ENCODE measurements around the gene SLC38A8.

Gene SLC38A8

DNA sequence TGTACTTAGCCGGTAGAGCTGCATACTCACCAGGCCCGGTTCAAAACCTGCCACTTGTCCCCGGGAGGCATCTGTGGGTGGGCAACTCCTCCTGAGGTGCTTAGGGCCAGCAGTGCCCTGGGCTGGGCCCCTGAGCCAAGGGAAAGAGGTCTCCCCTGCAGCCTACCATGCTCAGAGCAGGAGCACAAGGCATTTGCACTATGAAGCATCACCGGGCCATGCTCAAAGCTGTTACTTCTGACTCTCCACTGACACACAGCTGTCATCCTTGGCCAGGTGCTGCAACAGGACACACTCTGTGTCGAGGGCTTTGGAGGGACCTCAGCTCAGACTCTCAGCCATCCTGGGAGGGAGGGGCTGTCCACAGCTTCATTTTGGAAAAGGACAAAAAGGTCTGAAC, 37.2 kb downstream of the SLC38A8 start:
- no peak for TF ChIP-seq TCF12 (IDR thresholded peaks at IDR 0.05; ENCODE audit: low read depth)
- no peak for TF ChIP-seq EGR1 (IDR thresholded peaks at IDR 0.05)
- no peak for TF ChIP-seq EP300 (IDR thresholded peaks at IDR 0.05; ENCODE audit: borderline replicate concordance)
- TF ChIP-seq, protein P1, sequence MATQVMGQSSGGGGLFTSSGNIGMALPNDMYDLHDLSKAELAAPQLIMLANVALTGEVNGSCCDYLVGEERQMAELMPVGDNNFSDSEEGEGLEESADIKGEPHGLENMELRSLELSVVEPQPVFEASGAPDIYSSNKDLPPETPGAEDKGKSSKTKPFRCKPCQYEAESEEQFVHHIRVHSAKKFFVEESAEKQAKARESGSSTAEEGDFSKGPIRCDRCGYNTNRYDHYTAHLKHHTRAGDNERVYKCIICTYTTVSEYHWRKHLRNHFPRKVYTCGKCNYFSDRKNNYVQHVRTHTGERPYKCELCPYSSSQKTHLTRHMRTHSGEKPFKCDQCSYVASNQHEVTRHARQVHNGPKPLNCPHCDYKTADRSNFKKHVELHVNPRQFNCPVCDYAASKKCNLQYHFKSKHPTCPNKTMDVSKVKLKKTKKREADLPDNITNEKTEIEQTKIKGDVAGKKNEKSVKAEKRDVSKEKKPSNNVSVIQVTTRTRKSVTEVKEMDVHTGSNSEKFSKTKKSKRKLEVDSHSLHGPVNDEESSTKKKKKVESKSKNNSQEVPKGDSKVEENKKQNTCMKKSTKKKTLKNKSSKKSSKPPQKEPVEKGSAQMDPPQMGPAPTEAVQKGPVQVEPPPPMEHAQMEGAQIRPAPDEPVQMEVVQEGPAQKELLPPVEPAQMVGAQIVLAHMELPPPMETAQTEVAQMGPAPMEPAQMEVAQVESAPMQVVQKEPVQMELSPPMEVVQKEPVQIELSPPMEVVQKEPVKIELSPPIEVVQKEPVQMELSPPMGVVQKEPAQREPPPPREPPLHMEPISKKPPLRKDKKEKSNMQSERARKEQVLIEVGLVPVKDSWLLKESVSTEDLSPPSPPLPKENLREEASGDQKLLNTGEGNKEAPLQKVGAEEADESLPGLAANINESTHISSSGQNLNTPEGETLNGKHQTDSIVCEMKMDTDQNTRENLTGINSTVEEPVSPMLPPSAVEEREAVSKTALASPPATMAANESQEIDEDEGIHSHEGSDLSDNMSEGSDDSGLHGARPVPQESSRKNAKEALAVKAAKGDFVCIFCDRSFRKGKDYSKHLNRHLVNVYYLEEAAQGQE (IDR thresholded peaks at IDR 0.05; ENCODE audit: low read depth), result no peak
- no peak for TF ChIP-seq RAD21 (IDR thresholded peaks at IDR 0.05; ENCODE audit: low read depth)
- TF ChIP-seq, protein P2, sequence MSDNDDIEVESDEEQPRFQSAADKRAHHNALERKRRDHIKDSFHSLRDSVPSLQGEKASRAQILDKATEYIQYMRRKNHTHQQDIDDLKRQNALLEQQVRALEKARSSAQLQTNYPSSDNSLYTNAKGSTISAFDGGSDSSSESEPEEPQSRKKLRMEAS (IDR thresholded peaks at IDR 0.05), result no peak
- no peak for TF ChIP-seq NFIC (IDR thresholded peaks at IDR 0.05)
- no peak for TF ChIP-seq FOXM1 (IDR thresholded peaks at IDR 0.05; ENCODE audit: borderline replicate concordance, low read depth)
- no peak for TF ChIP-seq YY1 (IDR thresholded peaks at IDR 0.05; ENCODE audit: low read depth)
- no peak for TF ChIP-seq TEAD4 (IDR thresholded peaks at IDR 0.05)
- no peak for TF ChIP-seq ZBTB7A (IDR thresholded peaks at IDR 0.05; ENCODE audit: low read depth)
- no peak for TF ChIP-seq CREB1 (IDR thresholded peaks at IDR 0.05; ENCODE audit: low read depth)
- TF ChIP-seq CEBPB (IDR thresholded peaks at IDR 0.05), result no peak
- TF ChIP-seq TAF1 (IDR thresholded peaks at IDR 0.05; ENCODE audit: low read depth), result no peak
- TF ChIP-seq, protein P3, sequence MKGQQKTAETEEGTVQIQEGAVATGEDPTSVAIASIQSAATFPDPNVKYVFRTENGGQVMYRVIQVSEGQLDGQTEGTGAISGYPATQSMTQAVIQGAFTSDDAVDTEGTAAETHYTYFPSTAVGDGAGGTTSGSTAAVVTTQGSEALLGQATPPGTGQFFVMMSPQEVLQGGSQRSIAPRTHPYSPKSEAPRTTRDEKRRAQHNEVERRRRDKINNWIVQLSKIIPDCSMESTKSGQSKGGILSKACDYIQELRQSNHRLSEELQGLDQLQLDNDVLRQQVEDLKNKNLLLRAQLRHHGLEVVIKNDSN (IDR thresholded peaks at IDR 0.05), result no peak

DNA sequence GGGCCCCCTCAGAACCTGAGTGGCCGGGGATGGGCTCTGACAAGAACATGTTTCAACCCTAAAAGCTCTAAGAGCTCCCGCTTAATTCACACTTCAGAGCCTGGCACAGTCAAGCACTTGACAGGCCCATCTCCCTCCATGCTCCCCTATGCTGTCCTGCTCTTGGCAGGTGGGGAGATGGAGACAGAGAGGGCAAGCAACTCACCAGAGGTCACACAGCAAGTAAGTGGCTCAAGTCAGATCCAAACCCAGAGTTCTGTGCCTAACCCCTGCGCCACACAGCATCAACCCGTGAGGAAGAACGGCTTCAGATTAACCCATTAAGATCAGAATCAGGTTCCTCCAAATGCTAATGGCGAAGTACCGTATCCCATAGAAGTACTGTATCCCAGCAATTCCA, 38.2 kb downstream of the SLC38A8 start:
- TF ChIP-seq ZBTB7A (IDR thresholded peaks at IDR 0.05; ENCODE audit: low read depth) (no peak), YY1 (IDR thresholded peaks at IDR 0.05; ENCODE audit: low read depth) (no peak), FOXM1 (IDR thresholded peaks at IDR 0.05; ENCODE audit: borderline replicate concordance, low read depth) (no peak), RAD21 (IDR thresholded peaks at IDR 0.05; ENCODE audit: low read depth) (no peak), NFIC (IDR thresholded peaks at IDR 0.05) (no peak), TAF1 (IDR thresholded peaks at IDR 0.05; ENCODE audit: low read depth) (no peak), EGR1 (IDR thresholded peaks at IDR 0.05) (no peak), CREB1 (IDR thresholded peaks at IDR 0.05; ENCODE audit: low read depth) (no peak)
- TF ChIP-seq, protein P2 (IDR thresholded peaks at IDR 0.05), result no peak
- TF ChIP-seq, protein P1 (IDR thresholded peaks at IDR 0.05; ENCODE audit: low read depth), result no peak

DNA sequence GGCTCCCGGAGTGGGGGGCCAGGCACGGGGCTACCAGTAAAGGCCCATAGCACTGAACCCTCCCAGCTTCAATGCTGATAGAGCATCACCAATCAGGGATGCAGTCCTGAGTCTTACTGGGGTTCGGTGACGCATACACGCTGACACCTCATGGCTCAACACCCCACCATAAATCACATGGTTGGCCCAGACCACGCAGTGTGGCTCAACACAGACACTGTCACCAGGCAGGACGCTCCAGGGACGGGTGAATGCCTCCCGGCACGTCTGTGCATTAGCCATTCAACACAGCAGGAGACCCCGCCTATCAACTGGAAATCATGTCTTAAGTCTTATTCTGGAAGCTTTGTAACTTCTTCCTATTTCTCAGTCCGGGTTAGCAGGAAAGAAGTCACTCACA, 39.6 kb downstream of the SLC38A8 start:
- TF ChIP-seq TCF12 (IDR thresholded peaks at IDR 0.05; ENCODE audit: low read depth), result no peak

DNA sequence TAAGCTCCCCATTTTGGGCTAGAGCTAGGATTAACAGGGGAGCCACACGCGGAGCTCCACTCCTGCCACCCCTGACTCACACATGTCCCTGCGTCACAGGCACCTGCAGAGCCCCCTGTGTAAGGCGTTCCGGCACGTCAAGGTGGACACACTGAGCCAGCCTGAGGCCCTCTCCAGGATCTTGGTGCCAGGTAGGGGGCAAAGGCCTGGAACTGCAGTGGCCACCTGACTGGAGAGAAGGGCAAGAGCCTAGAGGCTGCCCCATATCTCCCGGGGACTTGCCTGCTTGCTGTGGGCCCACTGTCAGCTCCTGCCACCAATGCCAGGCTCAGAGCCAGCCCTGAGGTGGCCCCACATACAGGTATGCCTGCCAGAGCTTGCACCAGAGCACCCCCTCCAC, 40.9 kb downstream of the SLC38A8 start:
- TF ChIP-seq CEBPB (IDR thresholded peaks at IDR 0.05), result no peak
- TF ChIP-seq TAF1 (IDR thresholded peaks at IDR 0.05; ENCODE audit: low read depth), result no peak
- no peak for TF ChIP-seq TEAD4 (IDR thresholded peaks at IDR 0.05)
- no peak for TF ChIP-seq NFIC (IDR thresholded peaks at IDR 0.05)
- TF ChIP-seq EP300 (IDR thresholded peaks at IDR 0.05; ENCODE audit: borderline replicate concordance), result no peak
- TF ChIP-seq CREB1 (IDR thresholded peaks at IDR 0.05; ENCODE audit: low read depth), result no peak
- TF ChIP-seq TCF12 (IDR thresholded peaks at IDR 0.05; ENCODE audit: low read depth), result no peak
- TF ChIP-seq YY1 (IDR thresholded peaks at IDR 0.05; ENCODE audit: low read depth), result no peak
- TF ChIP-seq, protein P1 (IDR thresholded peaks at IDR 0.05; ENCODE audit: low read depth), result no peak
- TF ChIP-seq FOXM1 (IDR thresholded peaks at IDR 0.05; ENCODE audit: borderline replicate concordance, low read depth), result no peak
- TF ChIP-seq EGR1 (IDR thresholded peaks at IDR 0.05), result no peak
- TF ChIP-seq RAD21 (IDR thresholded peaks at IDR 0.05; ENCODE audit: low read depth), result no peak

DNA sequence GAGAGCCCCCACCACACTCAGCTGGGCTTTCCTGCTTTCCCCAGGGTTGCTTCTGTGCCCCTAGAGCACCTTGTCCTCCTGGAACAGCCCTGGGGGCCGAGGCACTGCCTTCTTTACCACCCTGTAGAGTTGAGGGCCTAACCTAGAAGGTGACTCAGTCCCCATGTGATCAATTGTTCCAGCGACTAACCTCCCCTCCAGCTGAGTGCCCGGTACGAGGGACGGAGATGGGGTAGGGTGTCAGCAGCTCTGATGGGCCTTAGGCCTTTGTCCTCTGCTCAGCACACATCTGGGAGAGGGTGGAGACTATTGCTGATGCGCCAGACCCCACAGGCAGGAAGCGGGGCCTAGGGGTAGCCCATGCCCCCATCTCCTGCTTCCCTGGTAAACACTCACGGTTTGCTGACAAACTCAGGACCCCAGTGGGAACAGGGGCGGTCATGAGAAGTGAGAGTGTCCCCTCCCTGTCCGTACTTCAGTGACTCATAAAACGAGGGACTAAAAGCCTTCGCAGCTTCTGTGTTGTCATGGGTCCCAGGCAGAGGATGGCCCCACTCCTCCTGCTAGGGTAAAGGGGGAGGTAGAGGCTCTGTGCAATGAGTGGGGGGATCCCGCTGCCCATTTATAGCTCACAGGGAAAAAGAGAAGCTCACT, 41.5 kb downstream of the SLC38A8 start:
- TF ChIP-seq RAD21 (IDR thresholded peaks at IDR 0.05; ENCODE audit: low read depth) (no peak), TEAD4 (IDR thresholded peaks at IDR 0.05) (no peak), EGR1 (IDR thresholded peaks at IDR 0.05) (no peak), TAF1 (IDR thresholded peaks at IDR 0.05; ENCODE audit: low read depth) (no peak), EP300 (IDR thresholded peaks at IDR 0.05; ENCODE audit: borderline replicate concordance) (no peak), FOXM1 (IDR thresholded peaks at IDR 0.05; ENCODE audit: borderline replicate concordance, low read depth) (no peak), ZBTB7A (IDR thresholded peaks at IDR 0.05; ENCODE audit: low read depth) (no peak), CREB1 (IDR thresholded peaks at IDR 0.05; ENCODE audit: low read depth) (no peak)
- TF ChIP-seq, protein P2 (IDR thresholded peaks at IDR 0.05), result no peak
- TF ChIP-seq, protein P1 (IDR thresholded peaks at IDR 0.05; ENCODE audit: low read depth), result no peak
